Measurements from ENCODE around the gene KCNAB1. TPM values are rescaled to one million over a fixed set of nuclear protein-coding genes. Genes with fewer than 3 reads are reported as not detected.

Gene KCNAB1
- total RNA-seq, 1 donor from 2014 or later: 2.4 TPM

GRCh38 chr3:156285626-156286025, 165.2 kb downstream of the KCNAB1 start:
- Histone ChIP-seq H3K4me3 (no peak overlapping the region), H3K9me3 (replicated peaks) (no peaks in the 10 kb centered on the region), H3K4me1 (peaks cover 1% of the 10 kb centered on the region), H3K36me3 (no peaks in the 10 kb centered on the region), H3K27ac (replicated peaks) (no peak overlapping the region), H3K27me3 (ENCODE audit: low read depth) (peaks cover 28% of the 10 kb centered on the region)
- intact Hi-C loops (cut with micrococcal nuclease): no loop called here
- DNase-seq: no peak
- no peak for TF ChIP-seq CTCF (IDR thresholded peaks at IDR 0.05; ENCODE audit: borderline replicate concordance)

GRCh38 chr3:156290924-156291271, 170.5 kb downstream of the KCNAB1 start:
- no peak for DNase-seq
- H3K27me3 ChIP-seq (ENCODE audit: low read depth): peaks cover 69% of the 10 kb centered on the region
- TF ChIP-seq CTCF (IDR thresholded peaks at IDR 0.05; ENCODE audit: borderline replicate concordance): no peak
- peak overlapping the region; percentile 58 for H3K4me3 ChIP-seq
- intact Hi-C loops (cut with micrococcal nuclease): no loop called here
- no peak overlapping the region for H3K27ac ChIP-seq (replicated peaks)
- H3K36me3 ChIP-seq: no peaks in the 10 kb centered on the region
- no peaks in the 10 kb centered on the region for H3K9me3 ChIP-seq (replicated peaks)
- H3K4me1 ChIP-seq: peaks cover 17% of the 10 kb centered on the region

GRCh38 chr3:156291272-156292123, 171.1 kb downstream of the KCNAB1 start:
- intact Hi-C loops (cut with micrococcal nuclease): no loop called here
- TF ChIP-seq CTCF (IDR thresholded peaks at IDR 0.05; ENCODE audit: borderline replicate concordance): no peak
- no peaks in the 10 kb centered on the region for H3K9me3 ChIP-seq (replicated peaks)
- peak; percentile 15 for DNase-seq
- H3K36me3 ChIP-seq: no peaks in the 10 kb centered on the region
- no peak overlapping the region for H3K27ac ChIP-seq (replicated peaks)
- peaks cover 69% of the 10 kb centered on the region for H3K27me3 ChIP-seq (ENCODE audit: low read depth)
- H3K4me1 ChIP-seq: peaks cover 17% of the 10 kb centered on the region
- H3K4me3 ChIP-seq: peak overlapping the region; percentile 58

- no peaks in the 10 kb centered on the region for H3K9me3 ChIP-seq (replicated peaks)
- no peak overlapping the region for H3K4me3 ChIP-seq
- H3K27me3 ChIP-seq (ENCODE audit: low read depth): peaks cover 60% of the 10 kb centered on the region
- no peaks in the 10 kb centered on the region for H3K36me3 ChIP-seq
- TF ChIP-seq CTCF (IDR thresholded peaks at IDR 0.05; ENCODE audit: borderline replicate concordance): no peak
- no peak for DNase-seq
- H3K27ac ChIP-seq (replicated peaks): no peak overlapping the region
- intact Hi-C loops (cut with micrococcal nuclease): no loop called here
- H3K4me1 ChIP-seq: peaks cover 17% of the 10 kb centered on the region
Observed at GRCh38 chr3:156293566-156293965, 173.2 kb downstream of the KCNAB1 start.

GRCh38 chr3:156297582-156297981, 177.2 kb downstream of the KCNAB1 start:
- Histone ChIP-seq H3K4me3 (no peak overlapping the region), H3K27ac (replicated peaks) (no peak overlapping the region), H3K36me3 (no peaks in the 10 kb centered on the region), H3K9me3 (replicated peaks) (no peaks in the 10 kb centered on the region), H3K4me1 (peaks cover 12% of the 10 kb centered on the region), H3K27me3 (ENCODE audit: low read depth) (peaks cover 21% of the 10 kb centered on the region)
- no peak for DNase-seq
- no peak for TF ChIP-seq CTCF (IDR thresholded peaks at IDR 0.05; ENCODE audit: borderline replicate concordance)
- intact Hi-C loops (cut with micrococcal nuclease): no loop called here
